ENCODE results near the gene SLC9A9. TPM values are rescaled to one million over a fixed set of nuclear protein-coding genes. Genes with fewer than 3 reads are reported as not detected.

The SLC9A9 gene
- total RNA-seq, 1 donor from 2014 or later: 11.4 TPM

- Mint-ChIP-seq H3K4me3 (ENCODE audit: unreplicated experiment) (no peak overlapping the region), H3K9me3 (ENCODE audit: unreplicated experiment) (peaks cover 2% of the 10 kb centered on the region), H3K36me3 (ENCODE audit: unreplicated experiment) (no peaks in the 10 kb centered on the region), H3K4me1 (ENCODE audit: low read depth, unreplicated experiment) (peaks cover 24% of the 10 kb centered on the region), H3K27me3 (ENCODE audit: unreplicated experiment) (no peaks in the 10 kb centered on the region), H3K27ac (ENCODE audit: unreplicated experiment) (no peak overlapping the region)
- no peak for DNase-seq
- TF ChIP-seq CTCF (IDR thresholded peaks at IDR 0.05; ENCODE audit: partially characterized antibody, unreplicated experiment): no peak
Measured at GRCh38 chr3:143315766-143316165, 532.5 kb downstream of the SLC9A9 start.

GRCh38 chr3:143314251-143315093, 533.8 kb downstream of the SLC9A9 start:
- peaks cover 26% of the 10 kb centered on the region for H3K4me1 Mint-ChIP-seq (ENCODE audit: low read depth, unreplicated experiment)
- no peaks in the 10 kb centered on the region for H3K27me3 Mint-ChIP-seq (ENCODE audit: unreplicated experiment)
- H3K27ac Mint-ChIP-seq (ENCODE audit: unreplicated experiment): no peak overlapping the region

GRCh38 chr3:143313893-143314188, 534.4 kb downstream of the SLC9A9 start:
- TF ChIP-seq CTCF (IDR thresholded peaks at IDR 0.05; ENCODE audit: partially characterized antibody, unreplicated experiment): no peak
- no peak for DNase-seq
- Mint-ChIP-seq H3K27me3 (ENCODE audit: unreplicated experiment) (no peaks in the 10 kb centered on the region), H3K36me3 (ENCODE audit: unreplicated experiment) (no peaks in the 10 kb centered on the region), H3K4me1 (ENCODE audit: low read depth, unreplicated experiment) (peaks cover 24% of the 10 kb centered on the region), H3K27ac (ENCODE audit: unreplicated experiment) (no peak overlapping the region), H3K9me3 (ENCODE audit: unreplicated experiment) (peaks cover 2% of the 10 kb centered on the region), H3K4me3 (ENCODE audit: unreplicated experiment) (no peak overlapping the region)

More at GRCh38 chr3:143314251-143315093, 533.8 kb downstream of the SLC9A9 start:
- no peak overlapping the region for H3K4me3 Mint-ChIP-seq (ENCODE audit: unreplicated experiment)
- H3K36me3 Mint-ChIP-seq (ENCODE audit: unreplicated experiment): no peaks in the 10 kb centered on the region
- no peak for DNase-seq
- H3K9me3 Mint-ChIP-seq (ENCODE audit: unreplicated experiment): peaks cover 2% of the 10 kb centered on the region
- no peak for TF ChIP-seq CTCF (IDR thresholded peaks at IDR 0.05; ENCODE audit: partially characterized antibody, unreplicated experiment)

GRCh38 chr3:143313025-143313892, 535.0 kb downstream of the SLC9A9 start:
- H3K4me3 Mint-ChIP-seq (ENCODE audit: unreplicated experiment): no peak overlapping the region
- peaks cover 21% of the 10 kb centered on the region for H3K4me1 Mint-ChIP-seq (ENCODE audit: low read depth, unreplicated experiment)

More at GRCh38 chr3:143313025-143313892, 535.0 kb downstream of the SLC9A9 start:
- H3K9me3 Mint-ChIP-seq (ENCODE audit: unreplicated experiment): peaks cover 2% of the 10 kb centered on the region
- no peaks in the 10 kb centered on the region for H3K27me3 Mint-ChIP-seq (ENCODE audit: unreplicated experiment)
- H3K36me3 Mint-ChIP-seq (ENCODE audit: unreplicated experiment): no peaks in the 10 kb centered on the region
- no peak for TF ChIP-seq CTCF (IDR thresholded peaks at IDR 0.05; ENCODE audit: partially characterized antibody, unreplicated experiment)
- no peak overlapping the region for H3K27ac Mint-ChIP-seq (ENCODE audit: unreplicated experiment)
- no peak for DNase-seq

Data from glutamatergic neuron (in vitro differentiated cells).